Suprapubic skin (tissue), 4 donors: ENCODE results near the gene RBMS3.

ENCODE experiments used
- CTCF ChIP-seq, 2 donors: fragments of 200-600 bp in 1 of 2; fragments of 450-650 bp in 1 of 2; sonication (generic) in 1 of 2; IDR thresholded peaks; one replicate each; pipeline ENCODE4 v1.5.1; 2016 to 2019; ENCODE audit warnings: antibody characterized with exemption in 2 of 2, mild to moderate bottlenecking in 1 of 2, moderate library complexity in 1 of 2
- EP300 ChIP-seq: sonication (generic); formaldehyde crosslinking; IDR thresholded peaks from one replicate; pipeline ENCODE4 v1.6.1; 2017; ENCODE audit warnings: antibody characterized with exemption
- POLR2A ChIP-seq, 2 donors: fragments of 450-650 bp; IDR thresholded peaks; one replicate each; pipeline ENCODE4 v1.6.1; 2017; ENCODE audit warnings: antibody characterized with exemption in 2 of 2, mild to moderate bottlenecking in 2 of 2, moderate library complexity in 2 of 2
- POLR2AphosphoS5 ChIP-seq, 3 donors: sonication (generic); formaldehyde crosslinking; IDR thresholded peaks; one replicate each; pipeline ENCODE4 v1.6.1; 2017; ENCODE audit warnings: antibody characterized with exemption in 3 of 3

DNA sequence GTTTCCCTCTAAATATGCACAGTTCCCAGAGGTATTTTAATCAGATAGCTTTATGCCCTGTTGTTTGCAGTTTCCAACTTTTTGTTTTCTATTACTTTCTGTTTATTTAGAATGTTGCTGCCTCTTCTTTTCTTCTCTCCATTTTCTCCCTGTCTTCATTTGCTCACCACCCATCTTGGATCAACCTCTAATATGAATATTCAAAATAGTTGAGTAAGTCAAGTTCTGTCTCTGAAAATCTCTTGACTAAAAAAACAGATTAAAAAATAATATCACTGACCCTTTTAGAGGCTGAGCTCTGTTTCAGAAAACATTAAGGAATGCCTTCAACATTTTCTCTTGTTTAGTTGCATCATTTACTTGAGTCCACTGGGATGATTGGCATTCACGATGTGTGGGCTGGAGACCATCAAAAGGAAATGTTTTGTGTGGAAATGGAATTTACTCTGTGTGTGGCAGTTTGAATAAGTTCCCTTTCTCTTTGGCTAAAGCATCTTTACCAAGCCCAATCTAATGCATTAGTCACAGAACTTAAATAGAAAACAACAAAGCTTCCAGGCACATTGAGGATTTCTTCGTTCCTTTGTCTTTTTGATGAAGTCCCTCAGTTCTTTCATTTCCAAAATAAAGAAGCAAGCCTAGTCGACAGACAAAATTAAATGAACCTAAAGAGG lies 691.6 kb downstream of the RBMS3 start:
- TF ChIP-seq CTCF (IDR thresholded peaks at IDR 0.05), result no peak
- TF ChIP-seq EP300, result no peak
- no peak for TF ChIP-seq POLR2A (IDR thresholded peaks at IDR 0.05)
- no peak for TF ChIP-seq POLR2AphosphoS5 (IDR thresholded peaks at IDR 0.05)
